WTC11 (cell line): ENCODE measurements around the gene SLC7A4. TPM values are rescaled to one million over a fixed set of nuclear protein-coding genes. Genes with fewer than 3 reads are reported as not detected.

Experiments
- CREB1 ChIP-seq: sonication (generic); formaldehyde crosslinking; IDR thresholded peaks from 2 replicates; pipeline ENCODE4 v1.8.0; 2023; ENCODE audit warnings: mild to moderate bottlenecking, missing genetic modification reagents
- ELF4 ChIP-seq: sonication (generic); formaldehyde crosslinking; IDR thresholded peaks from 2 replicates; pipeline ENCODE4 v1.8.1; 2022; ENCODE audit warnings: low read depth, mild to moderate bottlenecking, moderate library complexity, missing genetic modification reagents
- FOXK1 ChIP-seq: sonication (generic); formaldehyde crosslinking; IDR thresholded peaks from 2 replicates; pipeline ENCODE4 v1.8.0; 2022; ENCODE audit warnings: mild to moderate bottlenecking, moderate library complexity, missing genetic modification reagents
- GABPB1 ChIP-seq: sonication (generic); formaldehyde crosslinking; IDR thresholded peaks from 2 replicates; pipeline ENCODE4 v1.8.1; 2023; ENCODE audit warnings: mild to moderate bottlenecking, missing genetic modification reagents
- HMGA2 ChIP-seq: fragments of 250-450 bp; sonication (Bioruptor Pico); IDR thresholded peaks from 2 replicates; pipeline ENCODE4 v1.4.0; 2021; ENCODE audit warnings: mild to moderate bottlenecking, moderate library complexity
- IRF2 ChIP-seq: sonication (generic); formaldehyde crosslinking; IDR thresholded peaks from 2 replicates; pipeline ENCODE4 v1.8.0; 2022; ENCODE audit warnings: low read depth, missing genetic modification reagents, borderline replicate concordance
- MXD4 ChIP-seq: fragments of 250-450 bp; sonication (Bioruptor Pico); IDR thresholded peaks from 2 replicates; pipeline ENCODE4 v1.8.0; 2021; ENCODE audit warnings: mild to moderate bottlenecking, moderate library complexity, borderline replicate concordance
- MYBL2 ChIP-seq: sonication (generic); formaldehyde crosslinking; IDR thresholded peaks from 2 replicates; pipeline ENCODE4 v1.8.1; 2023; ENCODE audit warnings: mild to moderate bottlenecking, moderate library complexity, missing genetic modification reagents
- NFATC4 ChIP-seq: fragments of 250-450 bp; sonication (Bioruptor Pico); IDR thresholded peaks from 2 replicates; pipeline ENCODE4 v1.9.0; 2021; ENCODE audit warnings: mild to moderate bottlenecking
- NFE2L1 ChIP-seq: sonication (generic); formaldehyde crosslinking; IDR thresholded peaks from 2 replicates; pipeline ENCODE4 v1.8.1; 2023; ENCODE audit warnings: missing genetic modification reagents
- NFYB ChIP-seq: sonication (generic); formaldehyde crosslinking; conservative IDR thresholded peaks from 2 replicates; pipeline ENCODE4 v1.8.0; 2022; ENCODE audit warnings: low read depth, missing genetic modification reagents
- RELA ChIP-seq: sonication (generic); formaldehyde crosslinking; IDR thresholded peaks from 2 replicates; pipeline ENCODE4 v1.8.1; 2022; ENCODE audit warnings: missing genetic modification reagents, mild to moderate bottlenecking, borderline replicate concordance
- SMAD3 ChIP-seq: sonication (generic); formaldehyde crosslinking; IDR thresholded peaks from 2 replicates; pipeline ENCODE4 v1.8.0; 2022; ENCODE audit warnings: missing genetic modification reagents, mild to moderate bottlenecking, borderline replicate concordance
- SP1 ChIP-seq: sonication (generic); formaldehyde crosslinking; conservative IDR thresholded peaks from 2 replicates; pipeline ENCODE4 v1.8.1; 2022; ENCODE audit warnings: missing genetic modification reagents
- TCF7 ChIP-seq: sonication (generic); formaldehyde crosslinking; IDR thresholded peaks from 2 replicates; pipeline ENCODE4 v1.8.0; 2022; ENCODE audit warnings: mild to moderate bottlenecking, low read depth, missing genetic modification reagents, moderate library complexity
- TEAD1 ChIP-seq: sonication (generic); formaldehyde crosslinking; IDR thresholded peaks from 2 replicates; pipeline ENCODE4 v1.8.0; 2022; ENCODE audit warnings: mild to moderate bottlenecking, missing genetic modification reagents
- TEAD4 ChIP-seq: sonication (generic); formaldehyde crosslinking; IDR thresholded peaks from 2 replicates; pipeline ENCODE4 v1.8.0; 2022; ENCODE audit warnings: mild to moderate bottlenecking, missing genetic modification reagents
- TP53 ChIP-seq: sonication (generic); formaldehyde crosslinking; IDR thresholded peaks from 2 replicates; pipeline ENCODE4 v1.8.1; 2023; ENCODE audit warnings: mild to moderate bottlenecking, missing genetic modification reagents
- ZNF219 ChIP-seq: sonication (generic); formaldehyde crosslinking; IDR thresholded peaks from 2 replicates; pipeline ENCODE4 v1.8.0; 2023; ENCODE audit warnings: missing genetic modification reagents, mild to moderate bottlenecking, borderline replicate concordance
- ZNF317 ChIP-seq: sonication (generic); formaldehyde crosslinking; IDR thresholded peaks from 2 replicates; pipeline ENCODE4 v1.8.1; 2023; ENCODE audit warnings: low read depth, mild to moderate bottlenecking, moderate library complexity, missing genetic modification reagents, borderline replicate concordance
- total RNA-seq: library from RNA; stranded (reverse); gene quantifications from 3 replicates; pipeline ENCODE4 v1.2.3, GENCODE V29; 2021
- TF ChIP-seq, protein P1 (sequence below): sonication (generic); formaldehyde crosslinking; IDR thresholded peaks from 2 replicates; pipeline ENCODE4 v1.8.0; 2023; ENCODE audit warnings: mild to moderate bottlenecking, missing genetic modification reagents
- TF ChIP-seq, protein P2 (sequence below): sonication (generic); formaldehyde crosslinking; IDR thresholded peaks from 2 replicates; pipeline ENCODE4 v1.8.0; 2022; ENCODE audit warnings: mild to moderate bottlenecking, missing genetic modification reagents
- TF ChIP-seq, protein P3 (sequence below): sonication (generic); formaldehyde crosslinking; conservative IDR thresholded peaks from 2 replicates; pipeline ENCODE4 v1.8.1; 2022; ENCODE audit warnings: mild to moderate bottlenecking, missing genetic modification reagents
- TF ChIP-seq, protein P4 (sequence below): sonication (generic); formaldehyde crosslinking; IDR thresholded peaks from 2 replicates; pipeline ENCODE4 v1.8.0; 2022; ENCODE audit warnings: mild to moderate bottlenecking, missing genetic modification reagents
- TF ChIP-seq, protein P5 (sequence below): sonication (generic); formaldehyde crosslinking; conservative IDR thresholded peaks from 2 replicates; pipeline ENCODE4 v1.8.1; 2023; ENCODE audit warnings: mild to moderate bottlenecking, low read depth, missing genetic modification reagents, moderate library complexity
- TF ChIP-seq, protein P6 (sequence below): fragments of 250-450 bp; sonication (Bioruptor Pico); IDR thresholded peaks from 2 replicates; pipeline ENCODE4 v2.1.2; 2022; ENCODE audit warnings: mild to moderate bottlenecking, moderate library complexity
- TF ChIP-seq, protein P7 (sequence below): sonication (generic); formaldehyde crosslinking; IDR thresholded peaks from 2 replicates; pipeline ENCODE4 v1.8.0; 2022; ENCODE audit warnings: mild to moderate bottlenecking, missing genetic modification reagents

The SLC7A4 gene
- total RNA-seq, 1 experiment from 2014 or later, result 0.37 TPM

DNA sequence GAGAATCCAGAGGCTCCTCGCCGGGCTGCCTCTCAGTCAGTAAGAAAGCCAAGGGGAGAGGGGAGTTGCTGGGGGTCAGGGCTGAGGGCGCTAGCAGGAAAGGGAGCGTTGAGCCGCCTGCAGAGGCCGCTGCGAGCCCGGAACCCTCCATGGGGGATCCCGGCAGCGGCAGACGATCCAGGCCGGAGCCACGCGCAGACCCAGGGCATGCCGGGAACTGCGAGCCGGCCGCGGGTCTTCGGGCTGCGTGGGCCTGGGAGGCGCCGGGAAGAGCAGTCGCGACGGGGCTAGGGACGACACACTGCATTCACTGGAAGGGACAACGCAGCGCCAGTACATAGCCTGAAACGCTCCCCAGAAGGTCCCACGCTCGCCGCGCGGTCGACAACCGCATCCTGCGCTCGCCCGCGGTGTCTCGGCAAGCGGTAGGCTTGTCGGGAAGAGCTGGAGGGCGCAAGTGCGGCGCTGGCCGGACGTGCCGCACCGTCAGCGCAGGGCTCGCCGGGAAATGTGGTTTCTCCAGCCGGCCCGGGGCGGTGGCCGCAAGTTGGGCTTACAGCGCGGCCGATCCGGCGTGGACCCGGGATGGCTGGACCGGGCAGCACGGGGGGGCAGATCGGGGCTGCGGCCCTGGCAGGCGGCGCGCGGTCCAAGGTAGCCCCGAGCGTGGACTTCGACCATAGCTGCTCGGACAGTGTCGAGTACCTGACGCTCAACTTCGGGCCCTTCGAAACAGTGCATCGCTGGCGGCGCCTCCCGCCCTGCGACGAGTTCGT, 50.4 kb downstream of the SLC7A4 start, which contains the start of gene LZTR1 (continued):
- TF ChIP-seq, protein P1, sequence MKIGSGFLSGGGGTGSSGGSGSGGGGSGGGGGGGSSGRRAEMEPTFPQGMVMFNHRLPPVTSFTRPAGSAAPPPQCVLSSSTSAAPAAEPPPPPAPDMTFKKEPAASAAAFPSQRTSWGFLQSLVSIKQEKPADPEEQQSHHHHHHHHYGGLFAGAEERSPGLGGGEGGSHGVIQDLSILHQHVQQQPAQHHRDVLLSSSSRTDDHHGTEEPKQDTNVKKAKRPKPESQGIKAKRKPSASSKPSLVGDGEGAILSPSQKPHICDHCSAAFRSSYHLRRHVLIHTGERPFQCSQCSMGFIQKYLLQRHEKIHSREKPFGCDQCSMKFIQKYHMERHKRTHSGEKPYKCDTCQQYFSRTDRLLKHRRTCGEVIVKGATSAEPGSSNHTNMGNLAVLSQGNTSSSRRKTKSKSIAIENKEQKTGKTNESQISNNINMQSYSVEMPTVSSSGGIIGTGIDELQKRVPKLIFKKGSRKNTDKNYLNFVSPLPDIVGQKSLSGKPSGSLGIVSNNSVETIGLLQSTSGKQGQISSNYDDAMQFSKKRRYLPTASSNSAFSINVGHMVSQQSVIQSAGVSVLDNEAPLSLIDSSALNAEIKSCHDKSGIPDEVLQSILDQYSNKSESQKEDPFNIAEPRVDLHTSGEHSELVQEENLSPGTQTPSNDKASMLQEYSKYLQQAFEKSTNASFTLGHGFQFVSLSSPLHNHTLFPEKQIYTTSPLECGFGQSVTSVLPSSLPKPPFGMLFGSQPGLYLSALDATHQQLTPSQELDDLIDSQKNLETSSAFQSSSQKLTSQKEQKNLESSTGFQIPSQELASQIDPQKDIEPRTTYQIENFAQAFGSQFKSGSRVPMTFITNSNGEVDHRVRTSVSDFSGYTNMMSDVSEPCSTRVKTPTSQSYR (CRISPR knock-in tag), result peak; percentile 84
- TF ChIP-seq, protein P2, sequence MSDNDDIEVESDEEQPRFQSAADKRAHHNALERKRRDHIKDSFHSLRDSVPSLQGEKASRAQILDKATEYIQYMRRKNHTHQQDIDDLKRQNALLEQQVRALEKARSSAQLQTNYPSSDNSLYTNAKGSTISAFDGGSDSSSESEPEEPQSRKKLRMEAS (CRISPR knock-in tag), result peak; percentile 98
- TF ChIP-seq GABPB1 (CRISPR knock-in tag) (peak; percentile 83), RELA (CRISPR knock-in tag) (peak; percentile 84; the same call in 1 of the 2 replicates), CREB1 (CRISPR knock-in tag) (peak; percentile 35; the same call in 1 of the 2 replicates), SP1 (CRISPR knock-in tag) (peak; percentile 76), HMGA2 (CRISPR knock-in tag) (no peak), TP53 (CRISPR knock-in tag) (no peak), ZNF317 (CRISPR knock-in tag) (no peak), MXD4 (CRISPR knock-in tag) (no peak), SMAD3 (CRISPR knock-in tag) (0 out of 2 replicates have a peak, but pooled peaks have one; percentile 40), NFATC4 (no peak), TCF7 (CRISPR knock-in tag) (0 out of 2 replicates have a peak, but pooled peaks have one; percentile 30), TEAD4 (no peak; the same call in 1 of the 2 replicates), ZNF219 (CRISPR knock-in tag) (no peak), FOXK1 (CRISPR knock-in tag) (peak; percentile 66; the same call in 1 of the 2 replicates), ELF4 (CRISPR knock-in tag) (no peak), IRF2 (CRISPR knock-in tag) (no peak), NFYB (CRISPR knock-in tag) (0 out of 2 replicates have a peak, but pooled peaks have one; percentile 19), MYBL2 (CRISPR knock-in tag) (peak; percentile 61; the same call in 1 of the 2 replicates), TEAD1 (CRISPR knock-in tag) (no peak; the same call in 1 of the 2 replicates), NFE2L1 (CRISPR knock-in tag) (peak; percentile 68; the same call in 1 of the 2 replicates)
- TF ChIP-seq, protein P3, sequence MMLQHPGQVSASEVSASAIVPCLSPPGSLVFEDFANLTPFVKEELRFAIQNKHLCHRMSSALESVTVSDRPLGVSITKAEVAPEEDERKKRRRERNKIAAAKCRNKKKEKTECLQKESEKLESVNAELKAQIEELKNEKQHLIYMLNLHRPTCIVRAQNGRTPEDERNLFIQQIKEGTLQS (CRISPR knock-in tag), result no peak
- TF ChIP-seq, protein P4, sequence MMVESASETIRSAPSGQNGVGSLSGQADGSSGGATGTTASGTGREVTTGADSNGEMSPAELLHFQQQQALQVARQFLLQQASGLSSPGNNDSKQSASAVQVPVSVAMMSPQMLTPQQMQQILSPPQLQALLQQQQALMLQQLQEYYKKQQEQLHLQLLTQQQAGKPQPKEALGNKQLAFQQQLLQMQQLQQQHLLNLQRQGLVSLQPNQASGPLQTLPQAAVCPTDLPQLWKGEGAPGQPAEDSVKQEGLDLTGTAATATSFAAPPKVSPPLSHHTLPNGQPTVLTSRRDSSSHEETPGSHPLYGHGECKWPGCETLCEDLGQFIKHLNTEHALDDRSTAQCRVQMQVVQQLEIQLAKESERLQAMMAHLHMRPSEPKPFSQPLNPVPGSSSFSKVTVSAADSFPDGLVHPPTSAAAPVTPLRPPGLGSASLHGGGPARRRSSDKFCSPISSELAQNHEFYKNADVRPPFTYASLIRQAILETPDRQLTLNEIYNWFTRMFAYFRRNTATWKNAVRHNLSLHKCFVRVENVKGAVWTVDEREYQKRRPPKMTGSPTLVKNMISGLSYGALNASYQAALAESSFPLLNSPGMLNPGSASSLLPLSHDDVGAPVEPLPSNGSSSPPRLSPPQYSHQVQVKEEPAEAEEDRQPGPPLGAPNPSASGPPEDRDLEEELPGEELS (CRISPR knock-in tag), result no peak
- TF ChIP-seq, protein P5, sequence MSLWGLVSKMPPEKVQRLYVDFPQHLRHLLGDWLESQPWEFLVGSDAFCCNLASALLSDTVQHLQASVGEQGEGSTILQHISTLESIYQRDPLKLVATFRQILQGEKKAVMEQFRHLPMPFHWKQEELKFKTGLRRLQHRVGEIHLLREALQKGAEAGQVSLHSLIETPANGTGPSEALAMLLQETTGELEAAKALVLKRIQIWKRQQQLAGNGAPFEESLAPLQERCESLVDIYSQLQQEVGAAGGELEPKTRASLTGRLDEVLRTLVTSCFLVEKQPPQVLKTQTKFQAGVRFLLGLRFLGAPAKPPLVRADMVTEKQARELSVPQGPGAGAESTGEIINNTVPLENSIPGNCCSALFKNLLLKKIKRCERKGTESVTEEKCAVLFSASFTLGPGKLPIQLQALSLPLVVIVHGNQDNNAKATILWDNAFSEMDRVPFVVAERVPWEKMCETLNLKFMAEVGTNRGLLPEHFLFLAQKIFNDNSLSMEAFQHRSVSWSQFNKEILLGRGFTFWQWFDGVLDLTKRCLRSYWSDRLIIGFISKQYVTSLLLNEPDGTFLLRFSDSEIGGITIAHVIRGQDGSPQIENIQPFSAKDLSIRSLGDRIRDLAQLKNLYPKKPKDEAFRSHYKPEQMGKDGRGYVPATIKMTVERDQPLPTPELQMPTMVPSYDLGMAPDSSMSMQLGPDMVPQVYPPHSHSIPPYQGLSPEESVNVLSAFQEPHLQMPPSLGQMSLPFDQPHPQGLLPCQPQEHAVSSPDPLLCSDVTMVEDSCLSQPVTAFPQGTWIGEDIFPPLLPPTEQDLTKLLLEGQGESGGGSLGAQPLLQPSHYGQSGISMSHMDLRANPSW (CRISPR knock-in tag), result no peak
- TF ChIP-seq, protein P6, sequence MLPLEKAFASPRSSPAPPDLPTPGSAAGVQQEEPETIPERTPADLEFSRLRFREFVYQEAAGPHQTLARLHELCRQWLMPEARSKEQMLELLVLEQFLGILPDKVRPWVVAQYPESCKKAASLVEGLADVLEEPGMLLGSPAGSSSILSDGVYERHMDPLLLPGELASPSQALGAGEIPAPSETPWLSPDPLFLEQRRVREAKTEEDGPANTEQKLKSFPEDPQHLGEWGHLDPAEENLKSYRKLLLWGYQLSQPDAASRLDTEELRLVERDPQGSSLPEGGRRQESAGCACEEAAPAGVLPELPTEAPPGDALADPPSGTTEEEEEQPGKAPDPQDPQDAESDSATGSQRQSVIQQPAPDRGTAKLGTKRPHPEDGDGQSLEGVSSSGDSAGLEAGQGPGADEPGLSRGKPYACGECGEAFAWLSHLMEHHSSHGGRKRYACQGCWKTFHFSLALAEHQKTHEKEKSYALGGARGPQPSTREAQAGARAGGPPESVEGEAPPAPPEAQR (CRISPR knock-in tag), result no peak
- TF ChIP-seq, protein P7, sequence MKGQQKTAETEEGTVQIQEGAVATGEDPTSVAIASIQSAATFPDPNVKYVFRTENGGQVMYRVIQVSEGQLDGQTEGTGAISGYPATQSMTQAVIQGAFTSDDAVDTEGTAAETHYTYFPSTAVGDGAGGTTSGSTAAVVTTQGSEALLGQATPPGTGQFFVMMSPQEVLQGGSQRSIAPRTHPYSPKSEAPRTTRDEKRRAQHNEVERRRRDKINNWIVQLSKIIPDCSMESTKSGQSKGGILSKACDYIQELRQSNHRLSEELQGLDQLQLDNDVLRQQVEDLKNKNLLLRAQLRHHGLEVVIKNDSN, result peak; percentile 54; the same call in 1 of the 2 replicates
